Measurements from ENCODE around the gene HMGB2. TPM values are rescaled to one million over a fixed set of nuclear protein-coding genes. Genes with fewer than 3 reads are reported as not detected.

Gene HMGB2
- total RNA-seq, 1 experiment from 2014 or later: 183 TPM

DNA sequence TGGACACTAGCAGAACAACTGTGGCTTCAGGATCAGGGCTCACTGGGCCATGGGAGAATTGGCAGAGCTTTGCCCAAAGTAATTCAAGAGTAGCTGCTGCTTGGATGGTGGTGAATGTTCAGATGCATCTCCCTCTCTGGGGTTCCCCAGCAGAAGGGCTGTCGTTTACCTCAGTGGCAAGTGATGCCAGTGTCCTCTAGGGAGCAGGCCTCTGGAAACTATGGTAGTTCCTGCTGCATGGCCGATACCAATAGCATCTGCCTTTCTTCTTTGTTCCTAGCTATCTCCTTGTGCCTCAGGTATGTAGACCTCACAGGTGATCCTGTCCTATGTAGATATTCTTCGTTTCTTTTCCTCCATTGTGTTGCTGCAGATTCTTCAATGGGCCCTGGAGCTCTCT is 26.4 kb downstream of the HMGB2 start:
- CTCF ChIA-PET: no interaction called here
- TF ChIP-seq, protein P1, sequence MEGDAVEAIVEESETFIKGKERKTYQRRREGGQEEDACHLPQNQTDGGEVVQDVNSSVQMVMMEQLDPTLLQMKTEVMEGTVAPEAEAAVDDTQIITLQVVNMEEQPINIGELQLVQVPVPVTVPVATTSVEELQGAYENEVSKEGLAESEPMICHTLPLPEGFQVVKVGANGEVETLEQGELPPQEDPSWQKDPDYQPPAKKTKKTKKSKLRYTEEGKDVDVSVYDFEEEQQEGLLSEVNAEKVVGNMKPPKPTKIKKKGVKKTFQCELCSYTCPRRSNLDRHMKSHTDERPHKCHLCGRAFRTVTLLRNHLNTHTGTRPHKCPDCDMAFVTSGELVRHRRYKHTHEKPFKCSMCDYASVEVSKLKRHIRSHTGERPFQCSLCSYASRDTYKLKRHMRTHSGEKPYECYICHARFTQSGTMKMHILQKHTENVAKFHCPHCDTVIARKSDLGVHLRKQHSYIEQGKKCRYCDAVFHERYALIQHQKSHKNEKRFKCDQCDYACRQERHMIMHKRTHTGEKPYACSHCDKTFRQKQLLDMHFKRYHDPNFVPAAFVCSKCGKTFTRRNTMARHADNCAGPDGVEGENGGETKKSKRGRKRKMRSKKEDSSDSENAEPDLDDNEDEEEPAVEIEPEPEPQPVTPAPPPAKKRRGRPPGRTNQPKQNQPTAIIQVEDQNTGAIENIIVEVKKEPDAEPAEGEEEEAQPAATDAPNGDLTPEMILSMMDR (IDR thresholded peaks at IDR 0.05): no peak
- TF ChIP-seq SIN3A (IDR thresholded peaks at IDR 0.05; ENCODE audit: borderline replicate concordance, insufficient read depth, low read depth, low read length) (no peak), POLR2AphosphoS5 (IDR thresholded peaks at IDR 0.05; ENCODE audit: low read depth, low read length) (no peak), TCF7L2 (IDR thresholded peaks at IDR 0.05; ENCODE audit: low read depth, low read length) (no peak)
- TF ChIP-seq, protein P2, sequence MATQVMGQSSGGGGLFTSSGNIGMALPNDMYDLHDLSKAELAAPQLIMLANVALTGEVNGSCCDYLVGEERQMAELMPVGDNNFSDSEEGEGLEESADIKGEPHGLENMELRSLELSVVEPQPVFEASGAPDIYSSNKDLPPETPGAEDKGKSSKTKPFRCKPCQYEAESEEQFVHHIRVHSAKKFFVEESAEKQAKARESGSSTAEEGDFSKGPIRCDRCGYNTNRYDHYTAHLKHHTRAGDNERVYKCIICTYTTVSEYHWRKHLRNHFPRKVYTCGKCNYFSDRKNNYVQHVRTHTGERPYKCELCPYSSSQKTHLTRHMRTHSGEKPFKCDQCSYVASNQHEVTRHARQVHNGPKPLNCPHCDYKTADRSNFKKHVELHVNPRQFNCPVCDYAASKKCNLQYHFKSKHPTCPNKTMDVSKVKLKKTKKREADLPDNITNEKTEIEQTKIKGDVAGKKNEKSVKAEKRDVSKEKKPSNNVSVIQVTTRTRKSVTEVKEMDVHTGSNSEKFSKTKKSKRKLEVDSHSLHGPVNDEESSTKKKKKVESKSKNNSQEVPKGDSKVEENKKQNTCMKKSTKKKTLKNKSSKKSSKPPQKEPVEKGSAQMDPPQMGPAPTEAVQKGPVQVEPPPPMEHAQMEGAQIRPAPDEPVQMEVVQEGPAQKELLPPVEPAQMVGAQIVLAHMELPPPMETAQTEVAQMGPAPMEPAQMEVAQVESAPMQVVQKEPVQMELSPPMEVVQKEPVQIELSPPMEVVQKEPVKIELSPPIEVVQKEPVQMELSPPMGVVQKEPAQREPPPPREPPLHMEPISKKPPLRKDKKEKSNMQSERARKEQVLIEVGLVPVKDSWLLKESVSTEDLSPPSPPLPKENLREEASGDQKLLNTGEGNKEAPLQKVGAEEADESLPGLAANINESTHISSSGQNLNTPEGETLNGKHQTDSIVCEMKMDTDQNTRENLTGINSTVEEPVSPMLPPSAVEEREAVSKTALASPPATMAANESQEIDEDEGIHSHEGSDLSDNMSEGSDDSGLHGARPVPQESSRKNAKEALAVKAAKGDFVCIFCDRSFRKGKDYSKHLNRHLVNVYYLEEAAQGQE (IDR thresholded peaks at IDR 0.05; ENCODE audit: insufficient read depth in 1 of 2, low read depth in 2 of 2, low read length in 1 of 2): no peak
- POLR2A ChIA-PET: no interaction called here
- no peak overlapping the region for H3K4me3 ChIP-seq (ENCODE audit: low read depth in 2 of 2, low read length in 2 of 2)
- BruUV-seq (replicated peaks): no TSS peak
- DNase-seq (ENCODE audit: low read depth, low spot score) (no peak), ATAC-seq (no peak)
- intact Hi-C loops (cut with micrococcal nuclease; ENCODE audit: unreplicated experiment): loop anchor here (10.0 kb wide), 1 partner anchor 293 kb away; no protein-coding TSS in a partner anchor
- H3K4me1 ChIP-seq (ENCODE audit: control insufficient read depth, insufficient read depth, low read length): no peaks in the 10 kb centered on the region
- H3K27me3 ChIP-seq (ENCODE audit: control insufficient read depth, insufficient read depth, low read length): no peaks in the 10 kb centered on the region
- no peaks in the 10 kb centered on the region for H3K9me3 ChIP-seq (ENCODE audit: control insufficient read depth, insufficient read depth, low read depth, low read length)
- H3K27ac ChIP-seq (ENCODE audit: low read length): no peak overlapping the region
- in situ Hi-C loops (cut with HindIII; ENCODE audit: low pct_unique_long_range_greater_than_20kb, low sequenced_read_pairs): no loop called here
- H3K36me3 ChIP-seq (ENCODE audit: control insufficient read depth, insufficient read depth, low read length): peaks cover 6% of the 10 kb centered on the region; the same call in 1 of the 2 replicates

- CTCF ChIA-PET: interaction anchor here (0.6 to 1.6 kb wide), 5 partner anchors 8 to 288 kb away, joined by 3 to 9 read pairs (median 3); no protein-coding TSS in a partner anchor
Observed at GRCh38 chr4:173301518-173302201, 32.5 kb downstream of the HMGB2 start.

More at GRCh38 chr4:173301518-173302201, 32.5 kb downstream of the HMGB2 start:
- ATAC-seq: no peak
- no peak overlapping the region for H3K4me3 ChIP-seq (ENCODE audit: low read depth in 2 of 2, low read length in 2 of 2)
- peaks cover 4% of the 10 kb centered on the region; the same call in 1 of the 2 replicates for H3K4me1 ChIP-seq (ENCODE audit: control insufficient read depth, insufficient read depth, low read length)
- no peaks in the 10 kb centered on the region for H3K9me3 ChIP-seq (ENCODE audit: control insufficient read depth, insufficient read depth, low read depth, low read length)
- in situ Hi-C loops (cut with HindIII; ENCODE audit: low pct_unique_long_range_greater_than_20kb, low sequenced_read_pairs) (no loop called here), intact Hi-C loops (cut with micrococcal nuclease; ENCODE audit: unreplicated experiment) (loop anchor here (10.0 kb wide), 1 partner anchor 287 kb away; no protein-coding TSS in a partner anchor)
- no TSS peak for BruUV-seq (replicated peaks)
- H3K36me3 ChIP-seq (ENCODE audit: control insufficient read depth, insufficient read depth, low read length): peaks cover 6% of the 10 kb centered on the region; the same call in 1 of the 2 replicates
- H3K27me3 ChIP-seq (ENCODE audit: control insufficient read depth, insufficient read depth, low read length): no peaks in the 10 kb centered on the region
- no peak for DNase-seq (ENCODE audit: low read depth, low spot score)
- POLR2A ChIA-PET: no interaction called here
- H3K27ac ChIP-seq (ENCODE audit: low read length): peak overlapping the region; percentile 59; the same call in 1 of the 2 replicates
- TF ChIP-seq TCF7L2 (IDR thresholded peaks at IDR 0.05; ENCODE audit: low read depth, low read length) (no peak), POLR2AphosphoS5 (IDR thresholded peaks at IDR 0.05; ENCODE audit: low read depth, low read length) (no peak)
- TF ChIP-seq, protein P1 (IDR thresholded peaks at IDR 0.05): peak; percentile 66; the same call in 1 of the 2 replicates

All from Panc1 (cell line).